H9 (cell line): ENCODE results near the gene LRRC3B. TPM values are rescaled to one million over a fixed set of nuclear protein-coding genes. Genes with fewer than 3 reads are reported as not detected.

Source experiments
- DNase-seq: peaks from one replicate; pipeline ENCODE4 v3.0.0-alpha.2; 2017
- H2AFZ ChIP-seq: one replicate; pipeline ENCODE4 v1.6.1; 2013; ENCODE audit warnings: mild to moderate bottlenecking, low read length, control low read depth, moderate library complexity
- H2AK5ac ChIP-seq: 2 replicates; pipeline ENCODE4 v1.6.1; 2013; ENCODE audit warnings: low read length, control low read depth, mixed read lengths; ENCODE audit not compliant: insufficient read length
- H2BK120ac ChIP-seq: one replicate; pipeline ENCODE4 v1.6.1; 2013; ENCODE audit warnings: low read depth, mild to moderate bottlenecking, low read length, control low read depth, inconsistent platforms; ENCODE audit not compliant: poor library complexity, severe bottlenecking
- H2BK12ac ChIP-seq: 2 replicates; pipeline ENCODE4 v1.6.1; 2013; ENCODE audit warnings: low read length, control low read depth, mixed read lengths, low read depth; ENCODE audit not compliant: insufficient read length
- H2BK15ac ChIP-seq: 2 replicates; pipeline ENCODE4 v1.6.1; 2013; ENCODE audit warnings: low read depth, low read length, control low read depth
- H2BK20ac ChIP-seq: one replicate; pipeline ENCODE4 v1.6.1; 2013; ENCODE audit warnings: low read depth, mild to moderate bottlenecking, low read length, control low read depth, inconsistent platforms; ENCODE audit not compliant: poor library complexity, severe bottlenecking
- H2BK5ac ChIP-seq: 2 replicates; pipeline ENCODE4 v1.6.1; 2013; ENCODE audit warnings: low read length, control low read depth, mixed read lengths; ENCODE audit not compliant: insufficient read length
- H3K14ac ChIP-seq: 2 replicates; pipeline ENCODE4 v1.6.1; 2013; ENCODE audit warnings: low read length, control low read depth; ENCODE audit not compliant: insufficient read depth
- H3K18ac ChIP-seq: 2 replicates; pipeline ENCODE4 v1.6.1; 2013; ENCODE audit warnings: low read depth, mild to moderate bottlenecking, mixed read lengths, low read length, control low read depth; ENCODE audit not compliant: insufficient read length
- H3K23ac ChIP-seq: 2 replicates; pipeline ENCODE4 v1.6.1; 2013; ENCODE audit warnings: low read length, control low read depth, mixed read lengths, low read depth; ENCODE audit not compliant: insufficient read length
- H3K23me2 ChIP-seq: 2 replicates; pipeline ENCODE4 v1.6.1; 2013; ENCODE audit warnings: low read depth, mild to moderate bottlenecking, mixed read lengths, low read length, control low read depth; ENCODE audit not compliant: insufficient read length, poor library complexity, severe bottlenecking
- H3K27ac ChIP-seq: 2 replicates; pipeline ENCODE4 v1.5.1; 2013; ENCODE audit warnings: low read length, control low read depth, mixed read lengths, low read depth; ENCODE audit not compliant: insufficient read length
- H3K27me3 ChIP-seq: 2 replicates; pipeline ENCODE4 v1.6.1; 2013; ENCODE audit warnings: low read length, control low read depth, inconsistent platforms; ENCODE audit not compliant: insufficient read depth
- H3K4ac ChIP-seq: 2 replicates; pipeline ENCODE4 v1.6.1; 2013; ENCODE audit warnings: low read depth, mild to moderate bottlenecking, control low read depth, inconsistent platforms, low read length, moderate library complexity
- H3K4me1 ChIP-seq: 2 replicates; pipeline ENCODE4 v1.6.1; 2013; ENCODE audit warnings: low read length, control low read depth, inconsistent platforms; ENCODE audit not compliant: insufficient read depth
- H3K4me2 ChIP-seq: 2 replicates; pipeline ENCODE4 v1.6.1; 2013; ENCODE audit warnings: low read length, control low read depth, mixed read lengths; ENCODE audit not compliant: insufficient read length, insufficient read depth
- H3K56ac ChIP-seq: 2 replicates; pipeline ENCODE4 v1.6.1; 2013; ENCODE audit warnings: low read depth, mild to moderate bottlenecking, mixed read lengths, low read length, control low read depth; ENCODE audit not compliant: insufficient read length
- H3K79me1 ChIP-seq: 2 replicates; pipeline ENCODE4 v1.6.1; 2013; ENCODE audit warnings: low read depth, mild to moderate bottlenecking, moderate library complexity, low read length, control low read depth, inconsistent platforms; ENCODE audit not compliant: insufficient read depth, poor library complexity, severe bottlenecking
- H3K79me2 ChIP-seq: 2 replicates; pipeline ENCODE4 v1.6.1; 2013; ENCODE audit warnings: low read length, control low read depth, inconsistent platforms; ENCODE audit not compliant: insufficient read depth
- H3K9ac ChIP-seq: 2 replicates; pipeline ENCODE4 v1.6.1; 2013; ENCODE audit warnings: low read length, control low read depth, mixed read lengths; ENCODE audit not compliant: insufficient read length; ENCODE audit errors: extremely low read depth
- H3K9me3 ChIP-seq: one replicate; pipeline ENCODE4 v1.6.1; 2013; ENCODE audit warnings: low read depth, low read length, inconsistent platforms; ENCODE audit not compliant: control insufficient read depth
- H3T11ph ChIP-seq: one replicate; pipeline ENCODE4 v1.6.1; 2013; ENCODE audit warnings: mild to moderate bottlenecking, low read length, control low read depth, inconsistent platforms
- H4K20me1 ChIP-seq: one replicate; pipeline ENCODE4 v1.6.1; 2013; ENCODE audit not compliant: control insufficient read depth, insufficient read length, insufficient read depth
- H4K5ac ChIP-seq: 2 replicates; pipeline ENCODE4 v1.6.1; 2013; ENCODE audit warnings: low read depth, mild to moderate bottlenecking, mixed read lengths, low read length, control low read depth; ENCODE audit not compliant: insufficient read length
- H4K8ac ChIP-seq: replicated peaks from 2 replicates; pipeline ENCODE4 v1.6.1; 2013; ENCODE audit warnings: low read length, control low read depth, mixed read lengths, low read depth; ENCODE audit not compliant: insufficient read length
- H4K91ac ChIP-seq: 2 replicates; pipeline ENCODE4 v1.6.1; 2013; ENCODE audit warnings: low read depth, mild to moderate bottlenecking, moderate library complexity, mixed read lengths, low read length, control low read depth; ENCODE audit not compliant: insufficient read length
- H3K27ac Mint-ChIP-seq, 3 experiments: 2 replicates in 2 of 3; 3 replicates in 1 of 3; pipeline ENCODE4 v1.8.0; 2020 to 2021; ENCODE audit warnings: mixed read lengths in 3 of 3, mild to moderate bottlenecking in 1 of 3, moderate library complexity in 1 of 3
- H3K27me3 Mint-ChIP-seq: 2 replicates; pipeline ENCODE4 v1.8.0; 2021; ENCODE audit warnings: low read depth, mild to moderate bottlenecking, moderate library complexity, mixed read lengths
- H3K36me3 Mint-ChIP-seq, 3 experiments: 2 replicates in 2 of 3; 3 replicates in 1 of 3; pipeline ENCODE4 v1.8.0; 2020 to 2021; ENCODE audit warnings: low read depth in 3 of 3, mixed read lengths in 3 of 3; ENCODE audit not compliant: insufficient read depth in 1 of 3
- H3K4me1 Mint-ChIP-seq, 2 experiments: 2 replicates each; pipeline ENCODE4 v1.8.0; 2020; ENCODE audit warnings: mixed read lengths in 2 of 2
- H3K4me3 Mint-ChIP-seq, 2 experiments: 2 replicates in 1 of 2; 3 replicates in 1 of 2; pipeline ENCODE4 v1.8.0; 2020 to 2021; ENCODE audit warnings: mild to moderate bottlenecking in 2 of 2, mixed read lengths in 2 of 2, moderate library complexity in 1 of 2
- H3K9me3 Mint-ChIP-seq, 2 experiments: 2 replicates in 1 of 2; 3 replicates in 1 of 2; pipeline ENCODE4 v1.8.0; 2020; ENCODE audit warnings: mild to moderate bottlenecking in 2 of 2, mixed read lengths in 2 of 2, moderate library complexity in 1 of 2
- CTCF ChIP-seq: fragments of 200-600 bp; sonication (generic); conservative IDR thresholded peaks from 3 replicates; pipeline ENCODE4 v1.8.0; 2021; ENCODE audit warnings: antibody characterized with exemption, mild to moderate bottlenecking
- WGBS: extraction: QIAGEN DNeasy Blood & Tissue Kit; methylation state at CpG from one replicate; pipeline ENCODE4 v1.1.7; 2013; ENCODE audit warnings: missing lambda C conversion rate, low lambda C conversion rate, mixed read lengths; ENCODE audit not compliant: insufficient read length; ENCODE audit errors: extremely low coverage; 5-methylcytosine and 5-hydroxymethylcytosine counted together
- total RNA-seq: library from RNA; stranded (reverse); gene quantifications from 2 replicates; pipeline ENCODE4 v1.2.1, GENCODE V29; 2021

LRRC3B gene
- total RNA-seq, 1 experiment from 2014 or later = 0.35 TPM

- no peaks in the 10 kb centered on the region; a peak in 1 of 7 replicates for H3K36me3 Mint-ChIP-seq
- H3K4me3 Mint-ChIP-seq = no peak overlapping the region
- Histone ChIP-seq H4K20me1 (no peaks in the 10 kb centered on the region), H3K56ac (no peak overlapping the region), H3T11ph (no peak overlapping the region), H3K9ac (no peak overlapping the region), H2AK5ac (no peak overlapping the region), H4K5ac (no peak overlapping the region), H3K79me2 (no peaks in the 10 kb centered on the region), H3K23ac (no peak overlapping the region), H3K9me3 (no peaks in the 10 kb centered on the region), H3K4me2 (no peak overlapping the region), H3K27me3 (no peaks in the 10 kb centered on the region), H2BK5ac (no peak overlapping the region), H3K4ac (no peak overlapping the region), H2BK15ac (no peak overlapping the region), H3K18ac (no peak overlapping the region), H4K8ac (no peak overlapping the region), H2BK20ac (no peak overlapping the region), H2BK120ac (no peak overlapping the region), H2AFZ (no peak overlapping the region), H3K79me1 (no peaks in the 10 kb centered on the region), H3K4me1 (no peaks in the 10 kb centered on the region), H3K27ac (no peak overlapping the region), H4K91ac (no peak overlapping the region), H3K14ac (no peak overlapping the region), H3K23me2 (no peaks in the 10 kb centered on the region), H2BK12ac (no peak overlapping the region)
- WGBS = no CpG with 5 or more reads among the region's 2 CpGs
- no peak overlapping the region for H3K27ac Mint-ChIP-seq
- no peak for DNase-seq
- no peaks in the 10 kb centered on the region; a peak in 1 of 4 replicates for H3K4me1 Mint-ChIP-seq
- TF ChIP-seq CTCF = no peak
- H3K9me3 Mint-ChIP-seq = no peaks in the 10 kb centered on the region
- H3K27me3 Mint-ChIP-seq = no peaks in the 10 kb centered on the region
Observed at GRCh38 chr3:26588931-26589330, 33.6 kb upstream of the LRRC3B start.
